ENCODE results near the gene CYP19A1.

The CYP19A1 gene

GRCh38 chr15:51266656-51267050 lies 71.7 kb downstream of the CYP19A1 start (continued):
- TF ChIP-seq ZSCAN18 (tag by site-specific recombination; IDR thresholded peaks at IDR 0.05) (no peak), RBAK (tag by site-specific recombination; IDR thresholded peaks at IDR 0.05) (no peak), ZNF362 (tag by site-specific recombination; IDR thresholded peaks at IDR 0.05) (no peak), ZNF561 (tag by site-specific recombination; IDR thresholded peaks at IDR 0.05; ENCODE audit: borderline replicate concordance) (no peak), REPIN1 (tag by site-specific recombination; IDR thresholded peaks at IDR 0.05; ENCODE audit: low read depth) (no peak), ZSCAN23 (tag by site-specific recombination; IDR thresholded peaks at IDR 0.05) (no peak), SP7 (tag by site-specific recombination; IDR thresholded peaks at IDR 0.05) (no peak), ZNF341 (tag by site-specific recombination; IDR thresholded peaks at IDR 0.05; ENCODE audit: low read depth) (no peak), PBX3 (CRISPR knock-in tag; IDR thresholded peaks at IDR 0.05) (no peak)
- TF ChIP-seq, protein P1, sequence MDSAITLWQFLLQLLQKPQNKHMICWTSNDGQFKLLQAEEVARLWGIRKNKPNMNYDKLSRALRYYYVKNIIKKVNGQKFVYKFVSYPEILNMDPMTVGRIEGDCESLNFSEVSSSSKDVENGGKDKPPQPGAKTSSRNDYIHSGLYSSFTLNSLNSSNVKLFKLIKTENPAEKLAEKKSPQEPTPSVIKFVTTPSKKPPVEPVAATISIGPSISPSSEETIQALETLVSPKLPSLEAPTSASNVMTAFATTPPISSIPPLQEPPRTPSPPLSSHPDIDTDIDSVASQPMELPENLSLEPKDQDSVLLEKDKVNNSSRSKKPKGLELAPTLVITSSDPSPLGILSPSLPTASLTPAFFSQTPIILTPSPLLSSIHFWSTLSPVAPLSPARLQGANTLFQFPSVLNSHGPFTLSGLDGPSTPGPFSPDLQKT (IDR thresholded peaks at IDR 0.05; ENCODE audit: borderline replicate concordance, low read depth, low read length) = no peak
- TF ChIP-seq, protein P2, sequence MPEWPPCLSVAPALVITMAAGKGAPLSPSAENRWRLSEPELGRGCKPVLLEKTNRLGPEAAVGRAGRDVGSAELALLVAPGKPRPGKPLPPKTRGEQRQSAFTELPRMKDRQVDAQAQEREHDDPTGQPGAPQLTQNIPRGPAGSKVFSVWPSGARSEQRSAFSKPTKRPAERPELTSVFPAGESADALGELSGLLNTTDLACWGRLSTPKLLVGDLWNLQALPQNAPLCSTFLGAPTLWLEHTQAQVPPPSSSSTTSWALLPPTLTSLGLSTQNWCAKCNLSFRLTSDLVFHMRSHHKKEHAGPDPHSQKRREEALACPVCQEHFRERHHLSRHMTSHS (tag by site-specific recombination; IDR thresholded peaks at IDR 0.05) = no peak

GRCh38 chr15:51265037-51265555 lies 73.3 kb downstream of the CYP19A1 start:
- Histone ChIP-seq H3K27ac (ENCODE audit: extremely low read depth, low read depth, low read length) (no peak overlapping the region), H3K9me3 (ENCODE audit: control insufficient read depth, insufficient read depth, low read depth, low read length) (no peaks in the 10 kb centered on the region), H3K36me3 (ENCODE audit: control insufficient read depth in 2 of 2, insufficient read depth in 1 of 2, low read length in 2 of 2) (no peaks in the 10 kb centered on the region), H3K4me1 (ENCODE audit: control insufficient read depth, insufficient read depth, low read length) (peaks cover 4% of the 10 kb centered on the region), H3K4me3 (ENCODE audit: low read depth, low read length) (no peak overlapping the region)
- ChIA-PET CTCF (interaction anchor here (0.6 to 2.7 kb wide), 3 partner anchors 10 to 223 kb away, joined by 3 to 7 read pairs (median 6); no protein-coding TSS in a partner anchor), POLR2A (no interaction called here)
- no peak for TF ChIP-seq ZNF221 (tag by site-specific recombination; IDR thresholded peaks at IDR 0.05; ENCODE audit: borderline replicate concordance)
- TF ChIP-seq, protein P3, sequence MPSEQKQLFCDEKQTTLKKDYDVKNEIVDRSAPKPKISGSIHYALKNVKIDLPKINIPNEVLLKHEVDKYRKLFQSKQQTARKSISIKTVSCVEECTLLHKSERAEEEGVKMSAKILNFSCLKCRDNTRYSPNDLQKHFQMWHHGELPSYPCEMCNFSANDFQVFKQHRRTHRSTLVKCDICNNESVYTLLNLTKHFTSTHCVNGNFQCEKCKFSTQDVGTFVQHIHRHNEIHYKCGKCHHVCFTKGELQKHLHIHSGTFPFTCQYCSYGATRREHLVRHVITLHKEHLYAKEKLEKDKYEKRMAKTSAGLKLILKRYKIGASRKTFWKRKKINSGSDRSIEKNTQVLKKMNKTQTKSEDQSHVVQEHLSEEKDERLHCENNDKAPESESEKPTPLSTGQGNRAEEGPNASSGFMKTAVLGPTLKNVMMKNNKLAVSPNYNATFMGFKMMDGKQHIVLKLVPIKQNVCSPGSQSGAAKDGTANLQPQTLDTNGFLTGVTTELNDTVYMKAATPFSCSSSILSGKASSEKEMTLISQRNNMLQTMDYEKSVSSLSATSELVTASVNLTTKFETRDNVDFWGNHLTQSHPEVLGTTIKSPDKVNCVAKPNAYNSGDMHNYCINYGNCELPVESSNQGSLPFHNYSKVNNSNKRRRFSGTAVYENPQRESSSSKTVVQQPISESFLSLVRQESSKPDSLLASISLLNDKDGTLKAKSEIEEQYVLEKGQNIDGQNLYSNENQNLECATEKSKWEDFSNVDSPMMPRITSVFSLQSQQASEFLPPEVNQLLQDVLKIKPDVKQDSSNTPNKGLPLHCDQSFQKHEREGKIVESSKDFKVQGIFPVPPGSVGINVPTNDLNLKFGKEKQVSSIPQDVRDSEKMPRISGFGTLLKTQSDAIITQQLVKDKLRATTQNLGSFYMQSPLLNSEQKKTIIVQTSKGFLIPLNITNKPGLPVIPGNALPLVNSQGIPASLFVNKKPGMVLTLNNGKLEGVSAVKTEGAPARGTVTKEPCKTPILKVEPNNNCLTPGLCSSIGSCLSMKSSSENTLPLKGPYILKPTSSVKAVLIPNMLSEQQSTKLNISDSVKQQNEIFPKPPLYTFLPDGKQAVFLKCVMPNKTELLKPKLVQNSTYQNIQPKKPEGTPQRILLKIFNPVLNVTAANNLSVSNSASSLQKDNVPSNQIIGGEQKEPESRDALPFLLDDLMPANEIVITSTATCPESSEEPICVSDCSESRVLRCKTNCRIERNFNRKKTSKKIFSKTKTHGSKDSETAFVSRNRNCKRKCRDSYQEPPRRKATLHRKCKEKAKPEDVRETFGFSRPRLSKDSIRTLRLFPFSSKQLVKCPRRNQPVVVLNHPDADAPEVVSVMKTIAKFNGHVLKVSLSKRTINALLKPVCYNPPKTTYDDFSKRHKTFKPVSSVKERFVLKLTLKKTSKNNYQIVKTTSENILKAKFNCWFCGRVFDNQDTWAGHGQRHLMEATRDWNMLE (tag by site-specific recombination; conservative IDR thresholded peaks at IDR 0.05; ENCODE audit: low read depth) = no peak
- no peak for TF ChIP-seq ZNF48 (tag by site-specific recombination; IDR thresholded peaks at IDR 0.05)
- no peak for TF ChIP-seq GLIS1 (tag by site-specific recombination; IDR thresholded peaks at IDR 0.05)
- no peak for TF ChIP-seq ZNF335 (tag by site-specific recombination; conservative IDR thresholded peaks at IDR 0.05)
- TF ChIP-seq, protein P4, sequence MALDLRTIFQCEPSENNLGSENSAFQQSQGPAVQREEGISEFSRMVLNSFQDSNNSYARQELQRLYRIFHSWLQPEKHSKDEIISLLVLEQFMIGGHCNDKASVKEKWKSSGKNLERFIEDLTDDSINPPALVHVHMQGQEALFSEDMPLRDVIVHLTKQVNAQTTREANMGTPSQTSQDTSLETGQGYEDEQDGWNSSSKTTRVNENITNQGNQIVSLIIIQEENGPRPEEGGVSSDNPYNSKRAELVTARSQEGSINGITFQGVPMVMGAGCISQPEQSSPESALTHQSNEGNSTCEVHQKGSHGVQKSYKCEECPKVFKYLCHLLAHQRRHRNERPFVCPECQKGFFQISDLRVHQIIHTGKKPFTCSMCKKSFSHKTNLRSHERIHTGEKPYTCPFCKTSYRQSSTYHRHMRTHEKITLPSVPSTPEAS (tag by site-specific recombination; IDR thresholded peaks at IDR 0.05) = no peak
- no peak for TF ChIP-seq ZNF837 (tag by site-specific recombination; IDR thresholded peaks at IDR 0.05)
